C4-2B (cell line): ENCODE measurements around the gene MAGI2.

Source experiments
- CTCF ChIP-seq: fragments of 450-650 bp; conservative IDR thresholded peaks from 2 replicates; pipeline ENCODE4 v1.5.1; 2017; ENCODE audit warnings: mild to moderate bottlenecking
- ZFX ChIP-seq: fragments of 450-650 bp; IDR thresholded peaks from 2 replicates; pipeline ENCODE4 v1.6.1; 2017

DNA sequence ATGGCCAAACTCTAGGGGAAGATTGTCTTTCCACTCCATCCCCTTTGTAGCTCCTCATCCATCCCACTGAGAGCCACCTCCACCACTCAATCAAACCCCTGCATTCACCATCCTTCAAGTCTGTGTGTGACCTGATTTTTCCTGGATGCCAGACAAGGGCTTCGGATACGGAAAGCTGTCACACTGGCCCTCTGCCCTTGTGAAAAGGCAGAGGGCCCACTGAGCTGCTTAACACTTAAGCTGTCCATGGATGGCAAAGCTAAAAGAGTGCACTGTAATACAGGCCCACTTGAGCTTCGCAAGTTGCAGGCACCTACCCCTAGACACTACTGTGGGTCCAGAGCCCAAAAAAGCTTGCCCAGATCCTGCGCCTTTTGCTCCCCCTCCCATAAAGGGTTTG lies 237.2 kb downstream of the MAGI2 start:
- TF ChIP-seq CTCF: no peak
- TF ChIP-seq ZFX: no peak
